GM19467 (cell line): Measurements from ENCODE around the gene ZDHHC11.
"Not testable (repeated sequence)": the region's sequence is repeated elsewhere in the genome, so short reads cannot be mapped to it uniquely, and the experiment has no call there.

Experiments used
- ATAC-seq: cut with Tn5 transposase; IDR thresholded peaks from one replicate; pipeline ENCODE4 v1.9.1; 2021; ENCODE audit warnings: mild to moderate bottlenecking, moderate library complexity; ENCODE audit not compliant: unreplicated experiment

Gene ZDHHC11

GRCh38 chr5:750226-750625, 100.6 kb downstream of the ZDHHC11 start:
- ATAC-seq, result not testable (repeated sequence)

- ATAC-seq, result no peak
Measured at GRCh38 chr5:749101-749670, 101.6 kb downstream of the ZDHHC11 start.

- not testable (repeated sequence) for ATAC-seq
Measured at GRCh38 chr5:748011-748980, 102.5 kb downstream of the ZDHHC11 start.

GRCh38 chr5:747303-747844, 103.4 kb downstream of the ZDHHC11 start:
- not testable (repeated sequence) for ATAC-seq

GRCh38 chr5:746258-746761, 104.5 kb downstream of the ZDHHC11 start:
- no peak for ATAC-seq
